ENCODE measurements around the gene ACTRT2.

- TF ChIP-seq CTCF (IDR thresholded peaks at IDR 0.05; ENCODE audit: poor library complexity), result no peak
- no peak for TF ChIP-seq EZH2phosphoT487 (IDR thresholded peaks at IDR 0.05; ENCODE audit: low read depth, severe bottlenecking, unreplicated experiment)
- TF ChIP-seq EZH2 (IDR thresholded peaks at IDR 0.05; ENCODE audit: borderline replicate concordance), result no peak
These were observed 15.5 kb upstream of the ACTRT2 start for GRCh38 chr1:3005771-3006170.

Measured in hepatocyte (in vitro differentiated cells).